Endothelial cell of umbilical vein (primary cell): ENCODE data around the gene BPTF. TPM values are rescaled to one million over a fixed set of nuclear protein-coding genes. Genes with fewer than 3 reads are reported as not detected.

Experiments
- BruUV-seq: library from RNA; stranded (reverse); fragments of 400-500 nt; replicated peaks from 2 replicates; lab custom pipeline; 2021; lab: Mats Ljungman, UMichigan
- CTCF ChIA-PET: fragments of 300-600, 350-600 bp; sonication (Branson Sonifier 250); formaldehyde crosslinking; loops from one replicate; lab custom pipeline; 2021; ENCODE audit warnings: antibody characterized with exemption, inconsistent platforms; lab: Charles Lee
- POLR2A ChIA-PET: fragments of 300-600, 350-600 bp; sonication (Branson Sonifier 250); formaldehyde crosslinking; loops from one replicate; lab custom pipeline; 2021; ENCODE audit warnings: antibody characterized with exemption, inconsistent platforms; lab: Charles Lee
- DNase-seq: peaks from one replicate; pipeline ENCODE4 v3.0.0-alpha.2; 2011; ENCODE audit warnings: low read depth, low spot score
- FAIRE-seq: peaks from 2 replicates; lab custom pipeline; 2011; peaks lifted over from hg19 to GRCh38; lab: Jason Lieb, UNC
- H2AFZ ChIP-seq: 2 replicates; pipeline ENCODE4 v1.6.0; 2012; ENCODE audit warnings: low read depth, low read length, control low read depth, inconsistent platforms
- H3K27ac ChIP-seq: 2 replicates; pipeline ENCODE4 v1.5.1; 2011; ENCODE audit warnings: low read depth, mild to moderate bottlenecking, control low read depth, low read length, moderate library complexity; ENCODE audit not compliant: insufficient read depth
- H3K27me3 ChIP-seq, 2 experiments: 2 replicates each; pipeline versions ENCODE4 v1.6.0 to v1.6.1; 2011; ENCODE audit warnings: low read length in 2 of 2, mixed read lengths in 1 of 2; ENCODE audit not compliant: control insufficient read depth in 2 of 2, insufficient read depth in 2 of 2
- H3K36me3 ChIP-seq, 2 experiments: 2 replicates in 1 of 2; 3 replicates in 1 of 2; pipeline ENCODE4 v1.5.1; 2011; ENCODE audit warnings: low read length in 2 of 2, mild to moderate bottlenecking in 1 of 2, moderate library complexity in 1 of 2; ENCODE audit not compliant: control insufficient read depth in 2 of 2, insufficient read depth in 2 of 2; ENCODE audit errors: extremely low read depth in 1 of 2
- H3K4me1 ChIP-seq: 3 replicates; pipeline ENCODE4 v1.5.1; 2011; ENCODE audit warnings: mild to moderate bottlenecking, low read length; ENCODE audit not compliant: control insufficient read depth, insufficient read depth; ENCODE audit errors: extremely low read depth
- H3K4me2 ChIP-seq: 2 replicates; pipeline ENCODE4 v1.6.1; 2011; ENCODE audit warnings: low read length, control low read depth, mixed read lengths; ENCODE audit not compliant: insufficient read depth
- H3K4me3 ChIP-seq, 3 experiments: fragments of 200-600 bp in 1 of 3; sonication (generic), shearing (Covaris generic) in 1 of 3; replicated peaks in 1 of 3; 2 replicates each; pipeline ENCODE4 v1.5.1; 2011 to 2016; ENCODE audit warnings: control low read depth in 3 of 3, low read length in 3 of 3, mild to moderate bottlenecking in 2 of 3, inconsistent platforms in 1 of 3, low read depth in 1 of 3, moderate library complexity in 1 of 3; ENCODE audit not compliant: insufficient read depth in 1 of 3
- H3K79me2 ChIP-seq: 2 replicates; pipeline ENCODE4 v1.6.0; 2012; ENCODE audit warnings: low read length, inconsistent platforms; ENCODE audit not compliant: control insufficient read depth, insufficient read depth
- H3K9ac ChIP-seq: replicated peaks from 2 replicates; pipeline ENCODE3; 2011; ENCODE audit warnings: low read length, control low read depth; ENCODE audit not compliant: insufficient read depth; ENCODE audit errors: extremely low read depth
- H3K9me1 ChIP-seq: replicated peaks from 3 replicates; pipeline ENCODE4 v1.6.0; 2011; ENCODE audit warnings: mild to moderate bottlenecking, low read length; ENCODE audit not compliant: control insufficient read depth, insufficient read depth; ENCODE audit errors: extremely low read depth
- H3K9me3 ChIP-seq: replicated peaks from 2 replicates; pipeline ENCODE4 v1.5.1; 2012; ENCODE audit warnings: low read length, inconsistent platforms; ENCODE audit not compliant: control insufficient read depth, insufficient read depth
- H4K20me1 ChIP-seq: replicated peaks from 2 replicates; pipeline ENCODE3; 2011; ENCODE audit warnings: mild to moderate bottlenecking, low read length; ENCODE audit not compliant: control insufficient read depth, insufficient read depth; ENCODE audit errors: extremely low read depth
- CTCF ChIP-seq, 2 donors: IDR thresholded peaks; 1 replicate in 1 of 2; 2 replicates in 1 of 2; pipeline ENCODE4 v1.5.1; 2011; ENCODE audit warnings: low read length in 2 of 2, mild to moderate bottlenecking in 2 of 2, moderate library complexity in 2 of 2, control low read depth in 1 of 2, inconsistent platforms in 1 of 2, low read depth in 1 of 2; ENCODE audit not compliant: insufficient read depth in 1 of 2; ENCODE audit errors: extremely low read depth in 1 of 2
- EZH2 ChIP-seq: IDR thresholded peaks from 2 replicates; pipeline ENCODE4 v1.6.1; 2012; ENCODE audit warnings: borderline replicate concordance, low read depth, mild to moderate bottlenecking, moderate library complexity, low read length, inconsistent platforms; ENCODE audit not compliant: severe bottlenecking
- FOS ChIP-seq: IDR thresholded peaks from 2 replicates; pipeline ENCODE4 v1.6.1; 2011; ENCODE audit warnings: mild to moderate bottlenecking, low read length, moderate library complexity, borderline replicate concordance; ENCODE audit not compliant: insufficient read depth
- GATA2 ChIP-seq: IDR thresholded peaks from 2 replicates; pipeline ENCODE4 v1.7.0; 2011; ENCODE audit warnings: low read depth, mild to moderate bottlenecking, moderate library complexity, mixed read lengths, low read length; ENCODE audit not compliant: insufficient read length, insufficient read depth
- JUN ChIP-seq: IDR thresholded peaks from 2 replicates; pipeline ENCODE4 v1.6.1; 2011; ENCODE audit warnings: borderline replicate concordance, low read depth; ENCODE audit not compliant: insufficient read length, insufficient read depth
- MYC ChIP-seq: IDR thresholded peaks from one replicate; pipeline ENCODE4 v1.6.1; 2011; ENCODE audit warnings: mild to moderate bottlenecking, low read depth, low read length
- POLR2A ChIP-seq: IDR thresholded peaks from 2 replicates; pipeline ENCODE4 v1.6.1; 2012; ENCODE audit warnings: low read depth, mild to moderate bottlenecking, control low read depth, low read length
- POLR2AphosphoS5 ChIP-seq: IDR thresholded peaks from 2 replicates; pipeline ENCODE4 v1.6.1; 2012; ENCODE audit warnings: low read depth, mild to moderate bottlenecking, control low read depth, low read length, moderate library complexity; ENCODE audit not compliant: insufficient read depth
- dilution Hi-C: fragments of 300-500 bp; cut with MboI; formaldehyde crosslinking; loops from one replicate; pipeline ENCODE4 v1.15.0; 2019; ENCODE audit warnings: low sequenced_read_pairs; ENCODE audit not compliant: extremely low pct_ligation_motif_present
- intact Hi-C: fragments of 100-400 bp; cut with micrococcal nuclease; formaldehyde crosslinking; loops from one replicate; pipeline ENCODE4 v1.10.0; 2022
- polyA plus RNA-seq, 4 experiments: library from polyadenylated mRNA; depleted of rRNA in 3 of 4; stranded (reverse) in 3 of 4; unstranded in 1 of 4; fragments of >200 nt; gene quantifications; 2 replicates each; pipeline versions ENCODE4 v1.2.1 to v1.2.3, GENCODE V29; 2011 to 2012; ENCODE audit warnings: missing spikeins in 1 of 4
- total RNA-seq: library from RNA; stranded (reverse); gene quantifications from 2 replicates; pipeline ENCODE4 v1.2.3, GENCODE V29; 2021
- TF ChIP-seq, protein P1 (sequence below): IDR thresholded peaks from 2 replicates; pipeline ENCODE4 v1.6.1; 2011; ENCODE audit not compliant: insufficient read depth, insufficient read length

Gene BPTF
- total and polyA plus RNA-seq, 2 donors (not counting 3 experiments of a cell fraction or from before 2014, with no cell fraction given): 41.0 to 88.1 TPM

DNA sequence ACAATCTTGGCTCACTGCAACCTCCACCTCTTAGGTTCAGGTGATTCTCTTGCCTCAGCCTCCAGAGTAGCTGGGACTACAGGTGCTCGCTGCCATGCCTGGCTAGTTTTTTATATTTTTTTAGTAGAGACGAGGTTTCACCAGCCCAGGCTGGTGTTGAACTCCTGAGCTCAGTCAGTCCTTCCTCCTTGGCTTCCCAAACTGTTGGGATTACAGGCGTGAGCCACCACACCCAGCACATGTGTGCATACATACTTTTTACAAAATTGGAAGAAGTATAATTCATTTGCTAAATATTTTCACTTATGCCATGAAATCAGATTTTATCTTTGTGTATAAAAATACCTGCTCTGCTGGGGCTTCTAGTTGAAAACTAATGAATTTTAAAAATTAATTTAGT lies 13.2 kb downstream of the BPTF start:
- Histone ChIP-seq H3K79me2 (peaks cover 85% of the 10 kb centered on the region), H3K9me1 (no peaks in the 10 kb centered on the region), H3K9me3 (no peaks in the 10 kb centered on the region), H2AFZ (no peak overlapping the region), H3K4me3 (no peak overlapping the region), H3K27ac (no peak overlapping the region), H4K20me1 (peaks cover 9% of the 10 kb centered on the region), H3K9ac (no peak overlapping the region), H3K36me3 (no peaks in the 10 kb centered on the region), H3K27me3 (no peaks in the 10 kb centered on the region), H3K4me1 (peaks cover 8% of the 10 kb centered on the region), H3K4me2 (no peak overlapping the region)
- intact Hi-C loops (no loop called here), dilution Hi-C loops (no loop called here)
- no peak for TF ChIP-seq CTCF (IDR thresholded peaks at IDR 0.05; ENCODE audit: extremely low read depth in 1 of 2, insufficient read depth in 1 of 2, low read depth in 1 of 2, low read length in 2 of 2)
- no peak for TF ChIP-seq POLR2AphosphoS5
- TF ChIP-seq POLR2A: no peak
- TF ChIP-seq EZH2: no peak
- TF ChIP-seq, protein P1, sequence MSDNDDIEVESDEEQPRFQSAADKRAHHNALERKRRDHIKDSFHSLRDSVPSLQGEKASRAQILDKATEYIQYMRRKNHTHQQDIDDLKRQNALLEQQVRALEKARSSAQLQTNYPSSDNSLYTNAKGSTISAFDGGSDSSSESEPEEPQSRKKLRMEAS: no peak
- TF ChIP-seq FOS: no peak
- TF ChIP-seq JUN: no peak
- TF ChIP-seq GATA2: no peak
- TF ChIP-seq MYC: no peak
- FAIRE-seq: no peak
- CTCF ChIA-PET: interaction anchor here (1.0 kb wide), 1 partner anchor 24 kb away, joined by 3 read pairs; no protein-coding TSS in a partner anchor
- POLR2A ChIA-PET: no interaction called here
- BruUV-seq: no TSS peak
- DNase-seq: no peak
